GM23248 (cell line): ENCODE results near the gene FBXO39. TPM values are rescaled to one million over a fixed set of nuclear protein-coding genes. Genes with fewer than 3 reads are reported as not detected.

Experiments used
- DNase-seq: peaks from one replicate; pipeline ENCODE4 v3.0.0-alpha.2; 2015
- H2AFZ ChIP-seq: fragments of 200-600 bp; sonication (generic); 2 replicates; pipeline ENCODE4 v1.6.1; 2016; ENCODE audit warnings: antibody characterized with exemption
- H3F3A ChIP-seq: fragments of 200-600 bp; sonication (generic); 2 replicates; pipeline ENCODE4 v1.6.1; 2016; ENCODE audit warnings: mild to moderate bottlenecking, antibody characterized with exemption, mixed run types; ENCODE audit not compliant: insufficient read depth
- H3K27ac ChIP-seq: fragments of 200-600 bp; sonication (generic); 2 replicates; pipeline ENCODE4 v1.5.1; 2016; ENCODE audit warnings: mild to moderate bottlenecking
- H3K27me3 ChIP-seq: fragments of 200-600 bp; sonication (generic); replicated peaks from 2 replicates; pipeline ENCODE4 v1.6.1; 2016; ENCODE audit warnings: mild to moderate bottlenecking; ENCODE audit not compliant: insufficient read depth
- H3K36me3 ChIP-seq: fragments of 200-600 bp; sonication (generic); 2 replicates; pipeline ENCODE4 v1.6.1; 2016; ENCODE audit warnings: low read depth, mild to moderate bottlenecking
- H3K4me1 ChIP-seq: fragments of 200-600 bp; sonication (generic); 2 replicates; pipeline ENCODE4 v1.6.1; 2016; ENCODE audit warnings: mild to moderate bottlenecking; ENCODE audit not compliant: insufficient read depth
- H3K4me2 ChIP-seq: fragments of 200-600 bp; sonication (generic); one replicate; pipeline ENCODE4 v1.6.1; 2016; ENCODE audit warnings: mild to moderate bottlenecking; ENCODE audit not compliant: unreplicated experiment
- H3K4me3 ChIP-seq: fragments of 200-600 bp; sonication (generic); 2 replicates; pipeline ENCODE4 v1.5.1; 2016; ENCODE audit warnings: mild to moderate bottlenecking
- H3K79me2 ChIP-seq: fragments of 200-600 bp; sonication (generic); 2 replicates; pipeline ENCODE4 v1.6.1; 2016; ENCODE audit warnings: mild to moderate bottlenecking; ENCODE audit not compliant: insufficient read depth
- H3K9ac ChIP-seq: fragments of 200-600 bp; sonication (generic); 2 replicates; pipeline ENCODE4 v1.6.1; 2016; ENCODE audit warnings: mild to moderate bottlenecking
- H3K9me2 ChIP-seq: fragments of 200-600 bp; sonication (generic); 2 replicates; pipeline ENCODE4 v1.6.1; 2016; ENCODE audit warnings: mixed run types, mild to moderate bottlenecking, moderate library complexity; ENCODE audit not compliant: insufficient read depth
- H3K9me3 ChIP-seq: fragments of 200-600 bp; sonication (generic); one replicate; pipeline ENCODE4 v1.6.1; 2017; ENCODE audit warnings: low read depth
- H4K20me1 ChIP-seq: fragments of 200-600 bp; sonication (generic); 2 replicates; pipeline ENCODE4 v1.6.0; 2016; ENCODE audit not compliant: insufficient read depth
- EZH2 ChIP-seq: fragments of 200-600 bp; sonication (generic); IDR thresholded peaks from 2 replicates; pipeline ENCODE4 v1.6.1; 2018; ENCODE audit warnings: antibody characterized with exemption, mild to moderate bottlenecking; ENCODE audit not compliant: insufficient read depth, poor library complexity, severe bottlenecking
- EZH2phosphoT487 ChIP-seq: fragments of 200-600 bp; sonication (generic); IDR thresholded peaks from 2 replicates; pipeline ENCODE4 v1.6.1; 2018; ENCODE audit warnings: antibody characterized with exemption, moderate library complexity, mild to moderate bottlenecking, low read depth; ENCODE audit not compliant: insufficient read depth
- WGBS, 2 experiments: methylation state at CpG; one replicate each; pipeline ENCODE4 v1.1.6; 2015 to 2017; ENCODE audit warnings: low lambda C conversion rate in 2 of 2, low coverage in 1 of 2; ENCODE audit errors: missing lambda C conversion rate in 2 of 2; 5-methylcytosine and 5-hydroxymethylcytosine counted together
- in situ Hi-C: fragments of 300-500 bp; cut with MboI; formaldehyde crosslinking; loops from 2 replicates; pipeline ENCODE4 v1.15.0; 2020
- polyA plus RNA-seq: library from polyadenylated mRNA; unstranded; fragments of >200 nt; fragmentation: Nextera tagmentation; extraction: Ambion mirVana; gene quantifications from 2 replicates; pipeline ENCODE4 v1.2.1, GENCODE V29; 2016
- total RNA-seq: library from RNA; depleted of rRNA; stranded (reverse); fragments of >200 nt; shearing (Covaris generic); gene quantifications from 2 replicates; pipeline ENCODE4 v1.2.3, GENCODE V29; 2014

Gene FBXO39
- total and polyA plus RNA-seq, 2 experiments from 2014 or later = 1.1 TPM; not detected in 1

DNA sequence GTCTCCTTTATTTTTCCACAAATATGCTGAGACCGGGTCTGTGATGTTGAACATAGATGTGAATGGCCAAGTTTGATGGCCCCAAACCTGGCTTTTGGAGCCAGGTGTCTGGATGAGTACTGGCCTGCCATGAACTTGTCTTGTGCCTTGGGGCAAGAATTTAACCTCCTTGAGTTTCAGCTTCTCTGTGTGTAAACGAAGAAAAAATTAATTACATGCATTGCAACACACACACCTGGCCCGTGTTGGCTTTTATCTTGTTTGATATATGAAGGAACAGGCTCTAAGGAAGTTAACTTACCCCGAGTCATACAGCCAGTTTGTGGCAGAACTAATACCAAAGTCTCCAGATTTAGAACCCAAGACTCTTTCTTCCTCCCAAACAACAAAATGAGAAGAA, 13.1 kb downstream of the FBXO39 start:
- H3K27me3 ChIP-seq = no peaks in the 10 kb centered on the region; the same call in 1 of the 2 replicates

DNA sequence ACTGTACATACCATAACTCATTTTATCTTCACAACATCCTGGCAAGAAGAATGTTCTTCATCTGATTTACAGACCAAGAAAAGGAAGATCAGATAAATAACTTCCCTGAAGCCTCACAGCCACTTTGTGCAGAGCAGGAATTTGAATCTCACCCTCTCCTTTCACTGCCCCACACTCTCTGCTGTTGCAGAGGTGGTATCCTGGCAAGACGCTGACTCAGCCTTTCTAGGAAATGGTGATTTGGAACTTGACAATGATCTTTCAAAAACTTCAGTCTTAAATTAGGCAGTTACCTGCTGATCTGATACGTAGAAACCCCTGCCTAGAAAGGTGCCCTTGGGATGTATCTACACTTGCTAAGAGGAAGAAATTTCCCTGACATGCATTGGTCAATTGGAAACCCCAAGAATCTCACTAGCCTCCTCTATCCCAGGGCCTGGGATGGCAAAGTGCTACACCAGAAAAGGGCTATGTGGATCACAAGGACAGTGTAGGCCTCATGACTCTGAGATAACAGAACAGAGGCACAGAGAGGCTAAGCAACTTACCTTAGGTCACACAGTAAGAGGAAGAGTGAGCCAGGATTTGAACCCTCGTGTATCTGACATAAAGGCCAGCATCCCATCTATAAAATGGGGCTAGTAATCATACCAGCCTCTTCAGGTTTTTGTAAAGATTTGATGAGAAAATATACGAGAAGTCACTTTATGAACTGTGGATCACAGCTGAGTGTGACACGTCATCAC, 17.9 kb downstream of the FBXO39 start:
- Histone ChIP-seq H3K79me2 (no peaks in the 10 kb centered on the region), H2AFZ (no peak overlapping the region), H3K9me2 (no peaks in the 10 kb centered on the region), H3K36me3 (no peaks in the 10 kb centered on the region), H3K9ac (no peak overlapping the region), H3K27me3 (no peaks in the 10 kb centered on the region; the same call in 1 of the 2 replicates), H3K4me3 (no peak overlapping the region), H3K4me2 (no peak overlapping the region), H3F3A (peaks cover 20% of the 10 kb centered on the region), H3K4me1 (peaks cover 17% of the 10 kb centered on the region), H3K9me3 (no peaks in the 10 kb centered on the region), H3K27ac (no peak overlapping the region), H4K20me1 (no peaks in the 10 kb centered on the region)
- in situ Hi-C loops = no loop called here
- no peak for DNase-seq
- WGBS, 2 experiments = 72 to 80% methylated on average over 5 of the region's 5 CpGs
- no peak for TF ChIP-seq EZH2
- TF ChIP-seq EZH2phosphoT487 = no peak

More for the DNA sequence above, 13.1 kb downstream of the FBXO39 start:
- TF ChIP-seq EZH2phosphoT487 = no peak
- no peak for TF ChIP-seq EZH2
- peaks cover 4% of the 10 kb centered on the region; the same call in 1 of the 2 replicates for H3K4me1 ChIP-seq
- H3K4me3 ChIP-seq = no peak overlapping the region
- no peaks in the 10 kb centered on the region for H3K79me2 ChIP-seq
- no peak overlapping the region for H3K27ac ChIP-seq
- no peak overlapping the region for H3K9ac ChIP-seq
- H2AFZ ChIP-seq = no peak overlapping the region
- no peaks in the 10 kb centered on the region for H3K9me3 ChIP-seq
- in situ Hi-C loops = no loop called here
- no peaks in the 10 kb centered on the region for H3F3A ChIP-seq
- no peak for DNase-seq
- H3K36me3 ChIP-seq = no peaks in the 10 kb centered on the region
- H4K20me1 ChIP-seq = no peaks in the 10 kb centered on the region
- no peaks in the 10 kb centered on the region for H3K9me2 ChIP-seq
- WGBS, 2 experiments = 64 to 81% methylated on average over 4 of the region's 4 CpGs
- H3K4me2 ChIP-seq = no peak overlapping the region

- 74 to 75% methylated on average over 10 of the region's 10 CpGs for WGBS, 2 experiments
- Histone ChIP-seq H3K27ac (no peak overlapping the region), H3K9me3 (no peaks in the 10 kb centered on the region), H3K9me2 (no peaks in the 10 kb centered on the region), H3K27me3 (no peaks in the 10 kb centered on the region), H3K79me2 (no peaks in the 10 kb centered on the region), H3F3A (peaks cover 20% of the 10 kb centered on the region), H4K20me1 (no peaks in the 10 kb centered on the region), H3K4me2 (no peak overlapping the region), H3K9ac (no peak overlapping the region), H3K36me3 (no peaks in the 10 kb centered on the region), H3K4me3 (no peak overlapping the region), H2AFZ (no peak overlapping the region), H3K4me1 (peaks cover 17% of the 10 kb centered on the region)
- TF ChIP-seq EZH2 = no peak
- TF ChIP-seq EZH2phosphoT487 = no peak
- in situ Hi-C loops = no loop called here
- peak; percentile 11 for DNase-seq
Observed at GRCh38 chr17:6796017-6796886, 20.2 kb downstream of the FBXO39 start.

DNA sequence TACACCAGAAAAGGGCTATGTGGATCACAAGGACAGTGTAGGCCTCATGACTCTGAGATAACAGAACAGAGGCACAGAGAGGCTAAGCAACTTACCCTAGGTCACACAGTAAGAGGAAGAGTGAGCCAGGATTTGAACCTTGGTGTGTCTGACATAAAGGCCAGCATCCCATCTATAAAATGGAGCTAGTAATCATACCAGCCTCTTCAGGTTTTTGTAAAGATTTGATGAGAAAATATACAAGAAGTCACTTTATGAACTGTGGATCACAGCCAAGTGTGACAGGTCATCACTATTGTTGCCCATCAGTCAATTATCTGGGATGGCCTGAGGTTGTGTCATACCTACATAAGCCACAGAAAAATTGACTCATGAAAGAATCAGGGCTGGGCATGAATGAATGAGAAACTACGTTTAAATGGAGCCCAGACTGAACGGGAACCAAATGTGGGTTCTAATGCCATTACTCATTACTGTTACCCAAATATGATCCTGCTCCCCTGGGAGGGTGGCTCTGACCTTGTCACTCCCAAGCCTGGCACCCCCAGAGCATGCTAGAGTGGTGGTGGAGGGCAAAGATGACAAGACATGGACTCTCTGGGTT, 21.0 kb downstream of the FBXO39 start:
- Histone ChIP-seq H3F3A (peaks cover 20% of the 10 kb centered on the region), H3K9me3 (no peaks in the 10 kb centered on the region), H3K27ac (no peak overlapping the region), H3K27me3 (no peaks in the 10 kb centered on the region; the same call in 1 of the 2 replicates), H3K4me2 (no peak overlapping the region), H3K4me3 (no peak overlapping the region), H3K4me1 (peaks cover 17% of the 10 kb centered on the region), H3K9ac (no peak overlapping the region), H3K9me2 (no peaks in the 10 kb centered on the region), H3K79me2 (no peaks in the 10 kb centered on the region), H2AFZ (no peak overlapping the region), H4K20me1 (no peaks in the 10 kb centered on the region), H3K36me3 (no peaks in the 10 kb centered on the region)
- in situ Hi-C loops = no loop called here
- TF ChIP-seq EZH2phosphoT487 (no peak), EZH2 (no peak)
- DNase-seq = peak; percentile 88
- 2 to 7% methylated on average over 2 of the region's 2 CpGs for WGBS, 2 experiments
